Stimulated activated CD8-positive, alpha-beta memory T cell treated with anti-CD3 and anti-CD28 coated beads, Interleukin-2, amount 100 ng/mL, for 1 hour (primary cell): Measurements from ENCODE around the gene GRID1.

Experiments used
- DNase-seq, 2 donors: peaks; one replicate each; pipeline ENCODE4 v3.0.0-alpha.2; 2020; ENCODE audit warnings: low read depth in 2 of 2

The GRID1 gene

DNA sequence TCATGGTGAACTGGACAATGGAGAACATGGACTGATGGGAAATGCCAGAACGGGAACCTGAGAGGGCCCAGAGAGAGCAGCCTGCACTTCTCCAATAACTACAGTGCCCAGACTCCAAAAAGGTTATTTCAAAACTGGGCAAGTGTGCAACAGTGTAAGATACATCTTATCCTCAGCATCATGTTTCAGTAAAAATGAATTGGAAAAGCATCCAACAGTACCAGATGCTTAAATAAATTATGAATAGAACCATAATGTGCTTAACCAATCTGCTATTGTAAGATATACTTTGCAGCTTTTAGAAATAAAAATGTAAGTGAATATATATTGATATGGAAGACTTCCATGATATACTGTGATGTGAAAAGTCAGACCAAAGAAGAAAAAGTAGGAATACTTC, 303.3 kb downstream of the GRID1 start:
- DNase-seq = no peak

DNA sequence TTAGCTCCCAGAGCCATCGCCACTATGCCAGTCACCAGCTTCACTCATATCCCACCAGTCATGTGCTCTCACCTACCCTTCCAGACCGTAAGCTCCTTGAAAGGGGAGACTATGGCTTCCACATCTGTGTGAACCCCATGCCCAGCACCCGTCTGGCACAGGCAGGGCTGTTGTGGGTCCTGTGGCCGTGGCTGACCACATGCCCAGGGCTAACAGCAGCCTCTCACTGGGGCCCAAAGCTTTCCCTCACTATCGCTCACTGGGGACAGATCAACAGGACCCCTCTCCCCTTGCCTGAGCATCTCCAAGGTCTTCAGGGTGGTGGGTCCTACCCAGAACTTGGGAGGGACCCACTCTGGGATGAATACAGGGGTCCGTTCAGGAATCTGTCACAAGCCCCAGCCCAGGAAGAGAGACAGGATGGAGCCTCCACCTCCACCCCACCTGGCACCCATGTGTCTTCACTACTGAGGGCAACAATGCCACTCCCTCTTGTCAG, 303.9 kb downstream of the GRID1 start:
- DNase-seq = no peak

DNA sequence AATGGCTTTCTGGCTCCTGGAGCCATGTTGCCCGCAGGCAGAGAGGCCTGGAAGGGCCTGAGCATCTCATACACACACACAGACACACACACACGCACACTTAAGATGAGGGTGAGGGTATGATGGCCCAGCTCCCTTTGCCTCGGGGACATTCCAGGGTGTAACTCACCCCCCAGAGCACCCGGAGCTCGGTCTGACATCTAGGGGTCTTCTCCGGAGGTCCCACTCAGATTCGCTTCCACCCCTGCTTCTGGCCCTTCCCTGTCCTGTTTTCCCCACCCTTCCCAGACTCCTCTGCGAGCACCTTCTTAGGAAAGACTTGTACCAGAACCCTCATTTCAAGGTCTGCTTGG, 304.4 kb downstream of the GRID1 start:
- DNase-seq = no peak

DNA sequence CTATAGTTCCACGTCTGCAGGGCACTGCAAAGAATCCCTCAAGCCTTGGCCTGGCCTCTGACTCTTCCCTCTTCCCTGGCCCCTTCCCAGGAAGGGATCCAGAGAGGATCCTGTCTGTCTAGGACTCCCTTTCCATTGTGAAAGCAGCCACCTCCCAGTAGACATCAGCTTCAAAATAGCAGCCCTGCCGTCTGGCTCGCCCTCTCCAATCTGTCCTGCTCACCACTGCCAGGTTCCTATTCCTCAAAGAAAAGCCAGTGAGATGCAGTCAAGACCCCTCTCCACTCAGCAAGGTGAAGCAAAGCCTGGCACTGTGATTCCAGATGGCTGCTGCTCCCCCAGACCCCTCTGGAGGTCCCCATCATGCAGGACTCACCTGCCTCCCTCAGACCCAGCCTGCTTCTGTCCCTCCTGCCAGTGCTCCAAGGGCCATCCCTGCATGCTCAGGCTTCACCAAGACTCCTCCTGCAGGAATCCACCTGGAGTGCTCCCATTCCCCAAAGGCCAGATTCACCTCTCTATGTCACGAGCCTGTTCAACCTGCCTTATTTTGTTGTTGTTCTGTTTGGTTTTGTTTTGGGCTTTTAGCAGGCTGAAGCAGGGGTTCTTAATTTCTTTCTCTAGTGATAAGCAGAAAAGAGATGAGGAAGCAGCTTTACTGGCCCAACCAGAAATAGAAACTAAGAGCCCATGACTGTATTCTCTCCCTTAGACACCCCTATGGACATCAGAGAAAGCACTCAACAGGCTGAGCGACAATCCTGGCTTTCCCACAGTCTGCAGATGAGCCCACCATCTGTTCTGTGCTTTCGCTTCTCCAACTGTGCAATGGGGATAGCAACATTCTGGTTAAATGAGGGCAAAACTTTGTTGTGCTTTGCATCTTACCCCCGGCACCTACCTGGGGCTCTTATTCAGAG, 305.1 kb downstream of the GRID1 start:
- no peak for DNase-seq

DNA sequence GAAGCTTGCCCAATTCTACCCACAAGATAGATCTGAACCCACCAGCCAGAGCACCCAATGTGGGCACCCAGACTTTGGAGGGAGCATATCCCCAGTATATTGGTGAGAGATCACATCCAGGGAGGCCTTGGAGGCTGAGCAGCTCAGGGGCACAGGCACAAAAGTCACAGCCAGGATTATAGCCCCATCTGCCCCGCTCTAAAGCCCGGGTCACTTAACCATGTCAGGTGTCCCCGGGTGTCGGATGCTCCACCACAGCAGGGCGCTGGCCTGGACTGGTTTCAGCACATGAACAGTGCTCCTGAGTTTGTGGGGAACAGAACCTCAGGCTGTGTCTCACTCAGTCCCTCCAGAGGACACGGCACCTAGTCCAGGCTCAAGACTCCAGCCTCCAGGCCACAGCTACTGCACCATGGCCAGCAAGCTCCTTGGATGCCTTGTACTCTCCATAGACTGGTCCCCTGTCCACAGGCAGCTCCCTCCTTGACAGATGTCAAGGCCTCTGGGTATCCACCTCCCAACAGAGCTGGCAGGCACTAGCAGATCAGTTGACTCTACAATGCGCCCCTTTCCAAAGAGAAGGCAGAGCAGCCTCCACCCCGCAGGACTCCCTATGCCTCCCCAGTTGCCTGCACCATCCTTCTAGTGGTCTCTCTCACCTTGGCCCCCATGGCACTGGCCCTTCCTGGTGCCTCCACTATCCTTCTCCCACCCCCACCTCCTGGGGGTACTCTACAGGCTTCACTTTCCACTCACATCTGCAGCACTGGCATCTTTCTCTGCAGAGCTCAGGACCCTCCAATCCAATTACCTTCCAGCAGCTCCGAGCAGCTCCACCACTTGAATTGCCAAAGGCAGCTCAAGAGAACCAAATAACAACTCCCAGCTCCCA, 306.0 kb downstream of the GRID1 start:
- DNase-seq = no peak

DNA sequence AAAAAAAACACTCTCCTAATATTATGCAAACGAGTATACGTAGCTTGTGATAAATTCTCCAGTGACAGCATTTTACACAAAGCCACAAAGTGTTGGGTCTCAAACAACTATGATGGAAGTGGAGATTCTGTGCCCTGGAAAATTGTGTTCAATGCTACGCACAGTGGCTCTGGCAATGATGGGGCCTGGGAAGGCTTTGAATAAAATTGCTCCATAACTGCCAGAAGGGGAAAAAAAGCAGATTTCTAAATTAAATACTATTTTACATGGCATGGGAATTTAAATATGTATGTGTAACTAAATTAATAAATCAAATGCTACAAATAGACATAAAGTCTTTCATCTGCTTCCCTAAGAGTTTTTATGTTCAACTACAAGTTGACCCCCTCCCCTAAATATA, 306.7 kb downstream of the GRID1 start:
- DNase-seq = no peak

DNA sequence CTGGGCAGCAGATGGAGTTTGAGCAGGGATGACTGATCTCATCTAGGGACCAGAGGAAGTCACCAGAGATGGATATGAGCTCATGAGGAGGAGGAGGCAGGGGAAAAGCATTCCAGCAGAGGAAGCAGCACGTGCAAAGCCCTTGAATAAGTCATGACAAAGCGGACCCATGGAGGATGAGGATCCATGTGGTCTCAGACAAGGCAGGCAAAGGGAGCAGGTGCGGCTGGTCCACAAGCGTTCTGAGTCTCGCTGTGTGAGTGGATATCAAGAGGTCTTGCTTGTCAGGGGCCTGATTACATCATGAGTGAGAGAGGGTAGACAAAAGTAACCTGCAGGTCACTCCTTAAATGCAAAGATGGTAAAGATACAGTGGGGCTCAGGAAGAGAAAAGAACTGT, 307.6 kb downstream of the GRID1 start:
- DNase-seq = no peak

DNA sequence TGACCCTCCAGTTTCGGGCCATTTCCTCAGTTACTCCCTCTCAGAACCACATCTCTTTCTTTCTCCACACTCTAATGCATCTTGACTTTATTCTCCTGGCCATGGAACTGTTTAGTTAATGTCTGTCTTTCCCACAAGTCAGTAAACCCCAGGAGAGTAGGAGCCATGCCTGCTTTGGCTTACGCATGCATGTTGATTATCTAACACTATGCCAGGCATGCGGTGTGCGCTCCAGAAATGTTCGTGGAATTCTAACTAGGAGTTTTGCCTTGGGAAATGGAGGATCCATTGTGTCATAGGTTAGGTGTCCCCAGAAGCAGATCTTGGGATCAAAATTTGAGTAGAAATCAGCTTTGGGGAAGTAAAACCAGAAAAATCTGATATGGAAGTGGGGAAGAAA, 308.9 kb downstream of the GRID1 start:
- DNase-seq = no peak

DNA sequence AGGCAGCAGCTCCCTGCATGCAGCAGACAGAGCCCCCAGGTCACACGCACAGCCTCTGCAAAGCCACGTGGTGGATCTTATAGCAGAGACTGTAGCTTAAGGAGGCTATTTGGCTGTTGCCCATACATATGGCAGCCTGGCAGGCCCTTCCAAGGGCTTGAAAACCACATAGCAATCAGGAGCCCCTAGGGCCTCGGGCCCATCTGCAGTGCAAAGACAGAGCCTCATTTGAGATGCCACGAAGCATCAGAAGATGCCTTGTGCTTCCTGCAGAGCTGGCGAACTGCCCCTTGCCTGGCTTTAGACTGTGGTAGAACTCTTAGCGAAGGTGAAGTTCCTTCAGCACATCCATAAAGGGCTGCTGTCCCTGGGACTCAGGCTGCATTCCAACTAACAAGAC, 309.9 kb downstream of the GRID1 start:
- DNase-seq = no peak

DNA sequence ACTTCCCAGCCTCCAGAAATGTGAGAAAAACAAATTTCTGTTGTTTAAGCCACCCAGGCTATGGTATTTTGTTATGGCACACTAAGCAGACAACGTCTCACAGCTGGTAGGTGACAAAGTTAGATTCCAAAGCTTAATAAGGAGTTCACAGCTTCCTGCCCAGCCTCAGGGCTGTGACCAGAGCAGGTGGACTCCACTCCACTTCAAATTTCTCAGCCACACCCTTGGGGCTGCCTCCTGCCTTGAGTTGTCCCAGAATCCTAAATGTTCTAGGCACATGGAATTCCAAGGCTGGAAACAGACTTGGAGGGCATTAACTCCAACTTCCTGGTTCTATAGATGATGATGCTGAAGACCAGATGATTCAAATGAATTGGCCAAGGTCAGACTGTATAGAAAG, 310.7 kb downstream of the GRID1 start:
- DNase-seq = no peak

DNA sequence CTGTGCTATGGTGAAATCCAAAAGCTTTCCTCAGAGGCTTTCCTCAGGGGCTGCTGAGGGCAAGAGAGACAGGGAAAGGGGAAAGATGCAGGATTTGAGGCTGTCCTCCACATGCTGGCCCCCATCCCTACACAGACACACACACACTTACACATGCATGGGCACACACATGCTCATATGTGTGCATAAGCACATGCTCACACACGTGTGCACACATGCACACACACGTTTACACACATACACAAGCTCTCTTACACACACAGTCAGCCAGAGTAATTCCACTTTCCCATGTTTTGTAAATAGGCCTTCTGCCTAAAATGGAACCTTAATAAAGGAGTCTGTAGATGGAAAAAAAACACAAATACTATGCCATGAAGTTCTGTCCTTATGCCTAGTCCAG, 312.9 kb downstream of the GRID1 start:
- DNase-seq = no peak

DNA sequence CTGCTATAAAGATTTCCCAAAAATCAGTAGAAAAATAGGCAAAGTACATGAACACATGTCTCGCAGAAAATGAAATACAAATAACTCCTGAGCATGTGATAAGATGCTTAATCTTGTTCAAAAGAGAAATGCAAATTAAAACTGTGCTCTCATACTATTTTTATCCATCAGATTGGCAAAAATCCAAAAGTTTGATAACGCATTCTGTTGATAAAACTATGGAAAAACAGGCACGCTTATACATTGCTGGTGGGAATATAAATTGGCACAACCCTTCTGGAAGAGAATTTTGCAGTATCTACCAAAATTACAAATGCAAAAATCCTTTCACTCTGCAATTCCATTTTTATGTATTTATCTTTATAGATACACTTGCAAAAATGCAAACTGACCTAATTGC, 315.0 kb downstream of the GRID1 start:
- no peak for DNase-seq

DNA sequence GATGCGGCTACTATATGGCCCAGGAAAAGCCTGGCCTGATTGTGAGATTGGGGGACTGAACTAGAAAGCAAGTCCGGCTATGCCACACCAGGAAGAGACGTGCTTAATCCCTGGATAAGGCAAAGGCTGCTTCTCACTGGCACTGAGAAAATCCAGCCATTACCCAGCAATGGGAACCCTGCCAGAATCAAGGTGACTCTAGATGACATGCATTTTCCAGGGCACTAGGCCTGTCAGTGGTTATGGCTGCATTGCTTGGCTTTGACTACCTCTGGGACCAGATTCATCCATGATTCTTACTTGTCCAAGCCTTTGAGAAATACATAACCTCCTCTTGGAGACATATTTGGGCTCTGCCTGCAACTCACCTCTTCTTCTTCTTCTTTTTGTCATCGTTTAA, 317.2 kb downstream of the GRID1 start:
- no peak for DNase-seq

DNA sequence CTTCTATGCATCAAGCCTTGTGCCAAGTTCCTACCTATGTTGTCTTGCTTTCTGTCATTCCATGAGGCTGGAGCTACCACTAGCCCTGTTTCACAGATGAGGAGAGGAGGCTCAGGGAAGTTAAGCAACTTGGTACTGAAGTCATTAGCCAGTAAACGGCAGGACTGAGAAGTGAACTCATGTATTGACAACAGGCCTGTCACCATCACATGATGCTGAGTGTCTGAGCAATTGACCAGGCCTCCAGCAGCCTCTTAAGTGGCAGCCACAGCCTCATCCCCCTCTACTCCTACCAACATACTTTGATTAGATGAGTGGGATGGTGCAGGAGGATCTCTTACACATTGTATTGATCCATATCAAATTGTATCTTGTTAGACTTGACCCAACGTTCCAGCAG, 317.6 kb downstream of the GRID1 start:
- DNase-seq = no peak

DNA sequence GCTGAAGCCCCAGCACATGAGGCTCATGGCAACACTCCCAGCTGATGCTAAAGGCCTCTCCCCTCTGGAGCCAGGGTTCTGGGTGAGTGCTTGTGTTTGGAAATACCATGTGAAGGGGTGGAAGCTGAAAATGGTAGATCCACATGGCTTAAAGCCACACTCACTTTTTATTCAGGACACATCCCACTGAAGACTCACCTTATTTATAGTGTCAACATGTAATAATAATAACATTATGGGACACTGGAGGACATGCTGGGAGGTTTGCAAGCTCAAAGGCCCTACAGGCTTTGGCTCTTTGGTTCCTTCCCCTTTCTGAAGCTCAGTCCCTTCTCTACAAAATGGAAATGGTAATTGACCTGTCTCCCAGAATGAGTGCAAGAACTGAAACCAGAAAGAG, 318.0 kb downstream of the GRID1 start:
- no peak for DNase-seq

DNA sequence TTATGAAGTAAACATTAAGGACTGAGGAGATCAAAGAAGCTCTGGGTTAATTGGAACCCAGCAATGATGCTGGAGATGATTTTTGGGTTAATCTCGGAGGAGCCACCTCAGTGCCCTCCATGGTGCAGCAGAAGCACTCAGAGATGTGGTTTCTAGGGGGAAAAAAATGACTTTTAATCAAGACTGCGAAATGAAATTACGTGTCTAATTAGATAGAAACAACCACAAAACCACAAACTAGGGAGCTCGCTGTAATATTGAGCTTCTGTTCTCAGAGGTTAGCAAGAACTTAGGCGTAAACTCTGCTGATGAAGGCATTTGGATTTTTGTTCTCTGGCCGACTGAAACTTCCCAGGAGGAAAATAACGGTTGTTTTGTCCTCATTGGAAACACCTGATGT, 319.0 kb downstream of the GRID1 start:
- DNase-seq = no peak

DNA sequence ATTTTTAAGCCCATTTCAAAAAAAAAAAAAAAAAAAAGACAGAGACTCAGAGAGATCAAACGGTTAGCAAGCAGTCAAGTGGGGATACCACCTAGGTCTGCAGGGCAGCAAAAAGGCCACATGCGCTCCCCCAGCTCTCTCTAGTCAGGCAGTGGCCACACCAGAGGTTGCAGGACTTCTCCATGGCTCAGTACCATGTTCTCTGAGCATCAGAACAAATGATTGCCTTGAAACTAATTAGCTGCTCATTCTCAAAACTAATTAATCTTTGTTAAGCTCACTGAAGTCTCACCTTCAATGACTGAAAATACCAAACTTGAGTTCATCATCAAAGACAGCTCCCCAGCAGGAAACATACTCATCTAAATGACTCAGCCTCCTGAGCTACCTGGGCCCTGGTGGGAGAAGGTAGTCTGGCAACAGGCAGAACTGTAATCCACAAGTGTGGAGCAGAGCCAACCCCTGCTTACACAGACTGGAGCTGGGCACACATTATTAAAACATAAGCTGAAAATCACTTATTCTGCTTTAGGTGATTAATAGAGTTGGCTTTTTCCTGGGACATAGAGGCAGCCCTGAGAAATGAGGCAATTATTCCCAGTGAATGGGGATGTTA, 319.6 kb downstream of the GRID1 start:
- no peak for DNase-seq

DNA sequence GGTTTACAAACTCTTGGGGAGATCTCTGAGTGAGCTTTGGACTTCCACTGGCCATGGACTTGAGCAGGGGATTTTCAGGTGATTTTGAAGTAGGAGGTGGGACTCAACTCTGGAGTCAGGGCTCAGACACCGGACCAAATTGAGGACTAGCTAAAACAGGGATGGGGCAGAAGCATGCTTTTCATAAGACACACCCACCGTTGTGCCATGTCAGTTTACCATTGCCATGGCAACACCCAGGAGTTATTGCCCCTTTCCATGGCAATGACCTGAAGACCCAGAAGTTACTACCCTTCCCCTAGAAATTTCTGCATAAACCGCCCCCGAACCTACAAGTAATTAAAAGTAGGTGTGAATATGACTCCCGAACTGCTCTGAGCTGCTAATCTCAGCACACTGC, 320.7 kb downstream of the GRID1 start:
- DNase-seq = no peak

DNA sequence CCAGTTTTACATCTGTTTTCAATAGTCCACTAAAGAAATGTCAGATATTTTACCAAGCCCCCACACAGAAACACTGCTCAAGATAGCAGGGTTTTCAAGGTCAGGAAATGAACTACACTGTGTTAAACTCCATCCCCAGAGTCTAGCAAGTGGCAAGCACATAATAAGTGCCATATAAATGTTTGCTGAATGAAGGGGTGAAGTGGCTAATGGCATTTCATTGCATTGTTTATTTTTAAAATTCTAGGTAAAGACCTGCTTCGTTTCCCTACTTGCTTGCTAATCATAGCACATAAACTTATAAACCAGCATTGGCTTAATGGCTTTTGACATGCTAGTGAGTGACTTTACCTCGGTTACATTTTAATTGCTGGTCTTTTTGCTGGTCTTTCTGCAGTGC, 322.6 kb downstream of the GRID1 start:
- no peak for DNase-seq

DNA sequence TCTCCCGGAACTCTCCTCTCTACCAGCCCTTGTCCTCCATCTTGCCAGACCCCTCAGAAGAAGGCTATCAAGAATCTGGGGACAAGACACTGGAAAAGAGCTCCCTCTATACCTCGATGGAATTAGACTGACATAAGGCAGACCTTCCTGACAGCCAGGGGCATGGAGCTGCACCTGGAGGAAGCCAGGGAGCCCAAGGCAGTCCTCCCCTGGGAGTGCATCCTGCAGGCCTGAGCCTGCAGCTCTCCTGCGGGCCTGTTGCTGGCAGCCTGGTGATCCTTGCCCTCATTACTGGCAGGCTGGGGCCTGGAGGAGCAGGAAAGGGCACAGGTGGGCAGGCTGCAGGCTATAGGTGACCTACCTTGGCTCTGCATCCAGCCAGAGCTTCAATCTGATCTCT, 323.4 kb downstream of the GRID1 start:
- no peak for DNase-seq

DNA sequence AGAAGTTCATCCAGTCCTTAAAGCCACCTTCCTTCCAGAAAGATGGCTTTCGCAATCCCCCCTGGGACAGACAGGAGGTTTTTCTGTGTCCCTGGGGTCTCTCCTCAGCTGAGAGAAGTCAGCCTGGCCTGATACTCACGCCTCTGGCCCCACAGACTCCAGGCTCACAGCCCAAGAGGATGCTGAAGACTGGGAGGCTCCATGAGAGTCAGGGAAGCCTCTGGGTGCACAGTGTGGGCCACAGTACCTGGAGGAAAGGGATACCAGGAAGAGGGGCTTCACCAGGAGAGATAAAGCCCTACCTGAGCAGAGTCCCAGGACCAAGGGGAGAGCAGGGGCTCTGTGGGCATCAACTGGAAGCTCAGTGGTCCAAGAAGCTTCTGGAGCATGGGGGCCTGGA, 324.4 kb downstream of the GRID1 start:
- no peak for DNase-seq

DNA sequence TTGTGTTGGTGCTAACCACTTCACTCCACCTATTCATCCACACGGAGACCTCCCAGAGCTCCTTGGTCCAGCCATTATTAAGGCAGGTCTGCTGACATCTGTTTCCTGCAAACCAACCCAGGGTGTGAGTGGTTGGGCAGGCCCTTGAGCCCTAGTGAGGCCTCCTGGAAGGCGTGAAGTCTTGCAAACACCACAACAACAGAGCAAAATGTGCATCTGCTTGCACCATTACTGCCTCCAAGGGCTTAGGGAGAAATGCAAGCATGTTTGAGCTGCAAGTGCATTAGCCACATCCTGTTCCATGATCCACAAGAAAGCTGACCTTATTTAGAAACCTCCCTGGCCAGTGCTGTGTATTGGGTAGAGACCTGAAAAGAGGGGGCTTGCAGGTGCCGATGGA, 325.5 kb downstream of the GRID1 start:
- DNase-seq = no peak
